GM12875 (cell line): ENCODE measurements around the gene RFX2.

Experiments
- H3K4me3 ChIP-seq: one replicate; pipeline ENCODE4 v1.5.1; 2011; ENCODE audit warnings: low read depth, low read length, control low read depth
- TF ChIP-seq, protein P1 (sequence below): IDR thresholded peaks from 2 replicates; pipeline ENCODE4 v1.5.1; 2011; ENCODE audit warnings: low read depth, mild to moderate bottlenecking, control low read depth, inconsistent platforms, low read length, moderate library complexity, borderline replicate concordance; ENCODE audit not compliant: insufficient read depth

The RFX2 gene

DNA sequence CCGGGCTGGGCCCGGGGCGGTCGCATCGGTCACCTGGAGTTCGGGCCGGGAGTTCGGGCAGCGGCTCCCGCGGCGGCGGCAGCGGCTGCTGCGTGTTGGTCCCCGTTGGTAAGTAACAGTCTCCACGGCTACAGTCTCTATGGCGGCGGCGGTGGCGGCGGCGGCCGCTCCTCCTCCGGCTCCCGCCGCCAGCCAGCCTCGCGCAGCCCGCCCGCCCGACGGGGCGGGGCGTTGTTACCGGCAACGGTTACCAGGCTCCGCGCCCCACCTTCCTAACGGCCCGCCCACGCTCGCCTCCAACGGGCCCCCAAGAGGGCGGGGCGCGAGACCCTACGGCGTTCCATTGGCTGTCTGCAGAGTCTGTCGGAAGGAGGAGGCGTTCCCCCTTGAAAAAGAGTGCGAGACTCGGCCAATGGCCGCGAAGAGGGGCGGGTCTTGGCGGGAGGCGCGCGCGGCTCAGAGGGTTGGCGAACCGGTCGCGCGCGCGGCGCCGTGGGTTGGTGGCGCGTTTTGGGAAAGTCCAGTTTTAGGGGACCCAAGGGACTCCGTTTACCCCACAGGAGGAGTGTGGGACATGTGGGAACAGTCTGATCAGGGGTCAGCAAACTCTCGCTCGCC lies at the start of gene RFX2:
Gene RFX2, minus strand, starts transcription at position 141 of the 618 bp plus-strand sequence. CDS start 63,004 bp downstream, outside the sequence.
- H3K4me3 ChIP-seq = peak within 1 kb of the TSS; percentile 66
- TF ChIP-seq, protein P1, sequence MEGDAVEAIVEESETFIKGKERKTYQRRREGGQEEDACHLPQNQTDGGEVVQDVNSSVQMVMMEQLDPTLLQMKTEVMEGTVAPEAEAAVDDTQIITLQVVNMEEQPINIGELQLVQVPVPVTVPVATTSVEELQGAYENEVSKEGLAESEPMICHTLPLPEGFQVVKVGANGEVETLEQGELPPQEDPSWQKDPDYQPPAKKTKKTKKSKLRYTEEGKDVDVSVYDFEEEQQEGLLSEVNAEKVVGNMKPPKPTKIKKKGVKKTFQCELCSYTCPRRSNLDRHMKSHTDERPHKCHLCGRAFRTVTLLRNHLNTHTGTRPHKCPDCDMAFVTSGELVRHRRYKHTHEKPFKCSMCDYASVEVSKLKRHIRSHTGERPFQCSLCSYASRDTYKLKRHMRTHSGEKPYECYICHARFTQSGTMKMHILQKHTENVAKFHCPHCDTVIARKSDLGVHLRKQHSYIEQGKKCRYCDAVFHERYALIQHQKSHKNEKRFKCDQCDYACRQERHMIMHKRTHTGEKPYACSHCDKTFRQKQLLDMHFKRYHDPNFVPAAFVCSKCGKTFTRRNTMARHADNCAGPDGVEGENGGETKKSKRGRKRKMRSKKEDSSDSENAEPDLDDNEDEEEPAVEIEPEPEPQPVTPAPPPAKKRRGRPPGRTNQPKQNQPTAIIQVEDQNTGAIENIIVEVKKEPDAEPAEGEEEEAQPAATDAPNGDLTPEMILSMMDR = no peak

DNA sequence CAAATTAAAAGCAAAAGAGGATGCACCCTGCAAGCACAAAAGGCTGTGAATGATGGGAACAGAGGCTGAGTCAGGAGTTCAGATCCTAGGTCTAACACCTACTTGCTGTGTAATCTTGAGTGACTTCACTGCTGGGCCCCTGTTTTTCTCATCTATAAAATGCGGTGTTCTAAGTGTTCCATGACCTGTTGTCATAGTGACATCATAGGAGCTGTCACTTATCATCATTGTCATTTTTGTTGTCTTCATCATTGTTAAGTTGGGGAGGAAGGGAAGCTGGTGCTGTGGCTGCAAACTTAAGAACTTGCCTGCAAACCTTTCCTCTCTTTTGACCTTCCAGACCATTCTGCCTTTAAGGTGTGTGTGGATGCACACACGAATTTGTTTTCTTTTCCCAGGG lies 45.7 kb upstream of the RFX2 start:
- TF ChIP-seq, protein P1 = no peak
- no peak overlapping the region for H3K4me3 ChIP-seq

DNA sequence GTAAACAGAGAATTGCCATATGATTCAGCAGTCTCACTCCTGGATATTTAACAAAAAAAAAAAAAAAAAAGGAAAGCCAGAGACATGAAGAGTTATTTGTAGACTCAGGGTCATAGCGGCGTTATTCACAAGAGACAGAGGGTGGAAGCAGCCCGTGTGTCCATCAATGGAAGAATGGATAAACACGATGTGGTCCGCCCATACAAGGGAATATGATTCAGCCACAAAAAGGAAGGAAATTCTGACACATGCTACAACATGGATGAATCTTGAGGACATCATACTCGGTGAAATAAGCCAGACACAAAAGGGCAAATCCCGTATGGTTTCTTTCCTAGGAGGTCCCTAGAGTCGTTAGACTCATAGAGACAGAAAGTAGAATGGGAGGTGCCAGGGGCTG lies 40.0 kb upstream of the RFX2 start:
- TF ChIP-seq, protein P1 = no peak
- no peak overlapping the region for H3K4me3 ChIP-seq

DNA sequence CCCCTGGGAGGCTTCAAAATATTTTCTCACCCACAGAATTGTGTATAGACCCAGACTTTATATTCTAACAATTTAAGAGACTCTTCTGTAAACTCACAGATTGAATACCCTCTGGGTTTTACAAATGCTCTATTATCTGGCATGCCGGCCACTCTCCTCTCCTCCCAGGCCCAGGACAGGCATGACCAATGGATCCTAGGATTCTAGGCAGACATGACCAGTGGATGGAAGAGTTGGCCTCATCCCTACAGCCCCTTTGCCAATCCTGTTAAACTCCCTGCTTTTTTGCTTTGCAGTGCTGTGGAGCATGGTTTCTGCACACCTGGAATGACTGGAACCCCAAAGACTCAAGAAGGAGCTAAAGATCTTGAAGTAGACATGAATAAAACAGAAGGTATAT lies 30.9 kb upstream of the RFX2 start:
- H3K4me3 ChIP-seq = no peak overlapping the region
- TF ChIP-seq, protein P1 = no peak

DNA sequence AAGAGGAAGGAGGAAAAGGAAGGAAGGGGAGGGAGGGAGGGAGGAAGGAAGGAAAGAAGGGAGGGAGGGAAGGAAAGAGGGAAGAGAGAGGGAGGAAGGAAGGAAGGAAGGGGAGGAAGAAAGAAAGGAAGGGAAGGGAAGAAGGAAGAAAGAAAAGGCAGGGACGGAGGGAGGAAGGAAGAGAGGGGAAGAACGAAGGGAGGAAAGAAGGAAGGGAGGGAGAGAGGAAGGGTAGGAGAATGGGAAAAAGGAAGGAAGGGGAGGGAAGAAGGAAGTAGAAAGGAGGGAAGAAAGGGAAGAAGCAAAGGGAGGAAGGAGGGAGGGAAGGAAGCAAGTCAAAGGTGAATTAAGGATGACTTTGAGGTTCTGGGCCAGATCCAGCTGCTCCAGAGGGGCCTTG lies 28.2 kb upstream of the RFX2 start:
- H3K4me3 ChIP-seq = no peak overlapping the region
- TF ChIP-seq, protein P1 = no peak

DNA sequence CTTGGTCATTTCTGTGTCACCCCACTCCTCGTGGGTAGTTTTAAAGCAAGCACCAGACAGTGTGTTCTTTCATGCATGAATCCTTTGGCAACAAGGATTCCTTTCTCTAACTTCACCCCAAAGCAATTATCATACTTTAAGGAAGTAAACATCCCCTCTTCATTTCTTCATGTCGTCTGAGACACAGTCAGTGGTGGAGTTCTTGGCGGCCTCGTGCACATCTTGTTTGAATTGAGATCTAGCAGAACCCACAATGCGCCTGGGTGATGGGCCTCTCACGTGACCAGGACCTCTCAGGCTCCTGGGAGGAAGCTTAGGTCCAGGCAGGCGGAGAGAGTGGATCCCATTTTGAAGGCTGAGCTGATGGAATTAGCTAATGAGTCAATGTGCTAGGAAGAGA lies 27.8 kb upstream of the RFX2 start:
- no peak overlapping the region for H3K4me3 ChIP-seq
- TF ChIP-seq, protein P1 = no peak

DNA sequence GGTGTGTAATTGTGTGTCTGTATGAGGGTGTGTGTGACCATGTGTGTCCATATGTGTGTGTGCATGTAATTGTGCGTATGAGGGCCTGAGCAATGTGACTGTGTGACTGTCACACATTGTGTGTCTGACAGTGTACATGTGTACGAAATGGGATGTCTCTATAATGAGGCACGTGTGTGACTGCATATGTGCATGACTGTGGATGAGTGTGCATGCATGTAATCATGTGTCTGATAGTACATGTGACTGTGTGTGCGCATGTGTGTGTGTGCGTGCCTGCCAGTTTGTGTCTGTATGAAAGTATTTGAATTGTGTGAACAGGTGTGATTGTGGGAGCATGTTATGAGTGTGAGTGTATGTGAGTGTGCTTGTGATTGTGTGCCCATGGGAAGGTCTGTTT lies 22.9 kb upstream of the RFX2 start:
- H3K4me3 ChIP-seq = no peak overlapping the region
- TF ChIP-seq, protein P1 = no peak
